ENCODE measurements around the gene KLF17.

The KLF17 gene

DNA sequence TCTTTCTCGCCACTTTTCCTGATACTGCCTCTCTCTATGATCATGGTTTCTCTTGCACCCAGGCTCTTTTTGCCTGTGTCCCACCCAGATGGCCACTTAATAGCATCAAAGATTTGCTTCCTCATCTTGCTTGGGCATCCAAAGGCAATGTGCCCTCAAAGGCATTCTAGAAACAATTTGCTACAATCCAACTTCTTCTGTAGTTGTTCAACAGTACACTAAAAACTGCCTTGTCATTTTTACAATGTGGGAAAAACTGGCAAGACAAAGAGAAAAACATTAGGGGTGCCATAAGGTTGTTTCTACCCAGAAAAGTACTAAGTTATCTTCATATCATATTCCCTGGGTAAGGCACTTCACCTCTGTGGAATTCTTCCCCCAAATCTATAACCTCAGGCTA lies 39.3 kb downstream of the KLF17 start:
- no peak for DNase-seq

- no peak for DNase-seq
These were observed 40.2 kb downstream of the KLF17 start for GRCh38 chr1:44158871-44159270.

DNA sequence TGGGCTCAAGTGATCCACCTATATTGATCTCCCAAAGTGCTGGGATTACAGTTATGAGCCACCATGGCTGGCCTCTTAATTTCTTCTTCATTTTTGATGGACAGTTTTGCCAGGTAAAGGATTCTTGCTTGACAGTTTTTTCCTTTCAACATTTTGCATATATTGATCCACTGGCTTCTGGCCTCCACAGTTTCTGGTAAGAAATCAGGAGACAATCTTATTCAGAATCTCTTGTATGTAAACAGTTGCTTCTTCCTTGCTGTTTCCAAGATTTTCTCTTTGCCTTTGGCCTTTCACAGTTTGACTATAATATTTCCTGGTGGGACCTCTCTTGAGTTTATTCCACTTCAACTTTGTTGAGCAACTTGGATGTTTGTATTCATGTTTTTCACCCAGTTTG lies 42.9 kb downstream of the KLF17 start:
- DNase-seq = no peak

- no peak for DNase-seq
These were observed 50.0 kb downstream of the KLF17 start for GRCh38 chr1:44168520-44169098.

GRCh38 chr1:44170281-44170823 lies 51.7 kb downstream of the KLF17 start:
- DNase-seq = no peak

- DNase-seq = no peak
These were observed 56.0 kb downstream of the KLF17 start for GRCh38 chr1:44174630-44175029.
